HepG2 (cell line): Measurements from ENCODE around the gene IGLL1. TPM values are rescaled to one million over a fixed set of nuclear protein-coding genes. Genes with fewer than 3 reads are reported as not detected.

ENCODE experiments used
- EEA1 ChIP-seq: sonication (generic); formaldehyde crosslinking; IDR thresholded peaks from 2 replicates; pipeline ENCODE4 v1.5.1; 2020; ENCODE audit warnings: mild to moderate bottlenecking, missing genetic modification reagents, borderline replicate concordance
- FOXA1 ChIP-seq, 2 experiments: fragments of 450-650 bp in 1 of 2; sonication (generic) in 1 of 2; formaldehyde crosslinking in 1 of 2; IDR thresholded peaks; 2 replicates each; pipeline versions ENCODE4 v1.4.0 to v1.6.1; 2016 to 2020; ENCODE audit warnings: missing genetic modification reagents in 1 of 2
- FOXK2 ChIP-seq: fragments of 450-650 bp; IDR thresholded peaks from 2 replicates; pipeline ENCODE4 v1.6.1; 2016
- LCORL ChIP-seq, 2 experiments: fragments of 450-650 bp in 1 of 2; sonication (generic) in 1 of 2; formaldehyde crosslinking in 1 of 2; IDR thresholded peaks; 2 replicates each; pipeline versions ENCODE4 v1.5.0 to v1.6.1; 2017 to 2020; ENCODE audit warnings: antibody characterized with exemption in 1 of 2, missing genetic modification reagents in 1 of 2
- MAFG ChIP-seq: sonication (generic); formaldehyde crosslinking; IDR thresholded peaks from 2 replicates; pipeline ENCODE4 v1.5.1; 2020; ENCODE audit warnings: mild to moderate bottlenecking, missing genetic modification reagents
- MAFK ChIP-seq, 2 experiments: IDR thresholded peaks in 1 of 2; conservative IDR thresholded peaks in 1 of 2; 2 replicates each; pipeline ENCODE4 v1.6.1; 2011; ENCODE audit warnings: improper control_type of control experiment in 2 of 2, low read length in 2 of 2
- MXD3 ChIP-seq: IDR thresholded peaks from 2 replicates; pipeline ENCODE4 v1.6.1; 2016; ENCODE audit warnings: mild to moderate bottlenecking, missing biosample characterization, missing genetic modification reagents
- PHF5A ChIP-seq: IDR thresholded peaks from one replicate; pipeline ENCODE4 v1.6.1; 2018; ENCODE audit warnings: low read depth, missing genetic modification reagents; ENCODE audit not compliant: unreplicated experiment
- PRMT3 ChIP-seq: sonication (generic); formaldehyde crosslinking; IDR thresholded peaks from 2 replicates; pipeline ENCODE4 v1.8.1; 2022; ENCODE audit warnings: low read depth, mild to moderate bottlenecking, moderate library complexity, missing genetic modification reagents, borderline replicate concordance
- PRPF4 ChIP-seq: fragments of 200-400 bp; formaldehyde crosslinking; IDR thresholded peaks from 2 replicates; pipeline ENCODE4 v1.6.1; 2016; ENCODE audit warnings: low read length, low read depth; ENCODE audit not compliant: poor library complexity, severe bottlenecking
- SPEN ChIP-seq: sonication (generic); formaldehyde crosslinking; IDR thresholded peaks from 2 replicates; pipeline ENCODE4 v1.5.1; 2020; ENCODE audit warnings: low read depth, mild to moderate bottlenecking, missing genetic modification reagents
- SSRP1 ChIP-seq: IDR thresholded peaks from 2 replicates; pipeline ENCODE4 v1.6.1; 2016; ENCODE audit warnings: control low read depth
- SYNCRIP ChIP-seq: fragments of 200-400 bp; formaldehyde crosslinking; IDR thresholded peaks from 2 replicates; pipeline ENCODE4 v1.6.1; 2018; ENCODE audit warnings: mild to moderate bottlenecking, low read depth, low read length; ENCODE audit not compliant: insufficient read depth
- XRCC5 ChIP-seq: fragments of 200-400 bp; formaldehyde crosslinking; optimal IDR thresholded peaks from 2 replicates; pipeline ENCODE3; 2017; ENCODE audit warnings: mild to moderate bottlenecking, low read length
- YY1 ChIP-seq: IDR thresholded peaks from 2 replicates; pipeline ENCODE4 v1.6.1; 2011; ENCODE audit warnings: low read length, low read depth, moderate library complexity, mild to moderate bottlenecking; ENCODE audit not compliant: insufficient read depth, insufficient replicate concordance
- ZFX ChIP-seq: sonication (generic); formaldehyde crosslinking; IDR thresholded peaks from 2 replicates; pipeline ENCODE4 v1.4.0; 2020; ENCODE audit warnings: mild to moderate bottlenecking, low read depth, missing genetic modification reagents, moderate library complexity
- ZNF230 ChIP-seq: sonication (generic); formaldehyde crosslinking; IDR thresholded peaks from 2 replicates; pipeline ENCODE4 v1.4.0; 2020; ENCODE audit warnings: mild to moderate bottlenecking, missing genetic modification reagents
- ZNF329 ChIP-seq: sonication (generic); formaldehyde crosslinking; IDR thresholded peaks from 2 replicates; pipeline ENCODE4 v1.9.0; 2021; ENCODE audit warnings: low read depth, mild to moderate bottlenecking, missing genetic modification reagents
- ZNF549 ChIP-seq: sonication (generic); formaldehyde crosslinking; IDR thresholded peaks from 2 replicates; pipeline ENCODE4 v1.5.0; 2020; ENCODE audit warnings: missing genetic modification reagents
- ZNF687 ChIP-seq: sonication (generic); formaldehyde crosslinking; IDR thresholded peaks from 2 replicates; pipeline ENCODE4 v1.5.1; 2020; ENCODE audit warnings: mild to moderate bottlenecking, missing genetic modification reagents, moderate library complexity
- polyA plus RNA-seq, 8 experiments: library from polyadenylated mRNA; depleted of rRNA in 3 of 8; stranded (reverse) in 7 of 8; unstranded in 1 of 8; fragments of >200 nt; fragmentation: Illumina TruSeq in 4 of 8; extraction: Trizol in 4 of 8; gene quantifications; 2 replicates each; pipeline versions ENCODE4 v1.2.1 to v1.2.3, GENCODE V29; 2011 to 2016; ENCODE audit warnings: low read depth in 4 of 8, missing spikeins in 1 of 8, mixed read lengths in 1 of 8; ENCODE audit not compliant: insufficient read depth in 1 of 8
- total RNA-seq, 5 experiments: library from RNA; depleted of rRNA; stranded (reverse); fragments of >200 nt; fragmentation: Illumina TruSeq; extraction: Trizol; gene quantifications; 2 replicates each; pipeline ENCODE4 v1.2.3, GENCODE V29; 2016; ENCODE audit warnings: low read depth in 1 of 5
- TF ChIP-seq, protein P1 (sequence below): sonication (generic); formaldehyde crosslinking; IDR thresholded peaks from 2 replicates; pipeline ENCODE4 v1.4.0; 2020; ENCODE audit warnings: low read depth, missing genetic modification reagents
- TF ChIP-seq, protein P2 (sequence below): IDR thresholded peaks from 2 replicates; pipeline ENCODE4 v1.6.1; 2016; ENCODE audit warnings: control low read depth

The IGLL1 gene
- total and polyA plus RNA-seq, 2 of the 13 experiments (the other 11 are each of a cell fraction or from before 2014, with no cell fraction given) = not detected

GRCh38 chr22:23533328-23533762 lies 46.7 kb downstream of the IGLL1 start (continued):
- TF ChIP-seq, protein P1, sequence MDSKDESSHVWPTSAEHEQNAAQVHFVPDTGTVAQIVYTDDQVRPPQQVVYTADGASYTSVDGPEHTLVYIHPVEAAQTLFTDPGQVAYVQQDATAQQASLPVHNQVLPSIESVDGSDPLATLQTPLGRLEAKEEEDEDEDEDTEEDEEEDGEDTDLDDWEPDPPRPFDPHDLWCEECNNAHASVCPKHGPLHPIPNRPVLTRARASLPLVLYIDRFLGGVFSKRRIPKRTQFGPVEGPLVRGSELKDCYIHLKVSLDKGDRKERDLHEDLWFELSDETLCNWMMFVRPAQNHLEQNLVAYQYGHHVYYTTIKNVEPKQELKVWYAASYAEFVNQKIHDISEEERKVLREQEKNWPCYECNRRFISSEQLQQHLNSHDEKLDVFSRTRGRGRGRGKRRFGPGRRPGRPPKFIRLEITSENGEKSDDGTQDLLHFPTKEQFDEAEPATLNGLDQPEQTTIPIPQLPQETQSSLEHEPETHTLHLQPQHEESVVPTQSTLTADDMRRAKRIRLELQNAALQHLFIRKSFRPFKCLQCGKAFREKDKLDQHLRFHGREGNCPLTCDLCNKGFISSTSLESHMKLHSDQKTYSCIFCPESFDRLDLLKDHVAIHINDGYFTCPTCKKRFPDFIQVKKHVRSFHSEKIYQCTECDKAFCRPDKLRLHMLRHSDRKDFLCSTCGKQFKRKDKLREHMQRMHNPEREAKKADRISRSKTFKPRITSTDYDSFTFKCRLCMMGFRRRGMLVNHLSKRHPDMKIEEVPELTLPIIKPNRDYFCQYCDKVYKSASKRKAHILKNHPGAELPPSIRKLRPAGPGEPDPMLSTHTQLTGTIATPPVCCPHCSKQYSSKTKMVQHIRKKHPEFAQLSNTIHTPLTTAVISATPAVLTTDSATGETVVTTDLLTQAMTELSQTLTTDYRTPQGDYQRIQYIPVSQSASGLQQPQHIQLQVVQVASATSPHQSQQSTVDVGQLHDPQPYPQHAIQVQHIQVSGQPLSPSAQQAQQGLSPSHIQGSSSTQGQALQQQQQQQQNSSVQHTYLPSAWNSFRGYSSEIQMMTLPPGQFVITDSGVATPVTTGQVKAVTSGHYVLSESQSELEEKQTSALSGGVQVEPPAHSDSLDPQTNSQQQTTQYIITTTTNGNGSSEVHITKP (CRISPR knock-in tag) = no peak
- TF ChIP-seq SYNCRIP (no peak), PHF5A (CRISPR knock-in tag) (no peak), PRPF4 (no peak), FOXK2 (no peak), SPEN (CRISPR knock-in tag) (0 out of 2 replicates have a peak, but pooled peaks have one; percentile 9), PRMT3 (CRISPR knock-in tag) (no peak), YY1 (peak; percentile 65), SSRP1 (CRISPR knock-in tag) (no peak), ZFX (CRISPR knock-in tag) (peak; percentile 56; the same call in 1 of the 2 replicates), MAFG (CRISPR knock-in tag) (no peak), ZNF230 (CRISPR knock-in tag) (no peak), ZNF687 (CRISPR knock-in tag) (peak; percentile 83), MAFK (conservative IDR thresholded peaks at IDR 0.05 in 1 of 2, IDR thresholded peaks at IDR 0.05 in 1 of 2; ENCODE audit: low read length in 2 of 2) (no peak), ZNF549 (no peak), ZNF329 (CRISPR knock-in tag) (no peak), EEA1 (no peak), MXD3 (CRISPR knock-in tag) (no peak), FOXA1 (IDR thresholded peaks at IDR 0.05) (no peak), FOXA1 (CRISPR knock-in tag; IDR thresholded peaks at IDR 0.05) (no peak), LCORL (IDR thresholded peaks at IDR 0.05) (no peak), LCORL (CRISPR knock-in tag; IDR thresholded peaks at IDR 0.05) (no peak), XRCC5 (peak; percentile 59)
- TF ChIP-seq, protein P2, sequence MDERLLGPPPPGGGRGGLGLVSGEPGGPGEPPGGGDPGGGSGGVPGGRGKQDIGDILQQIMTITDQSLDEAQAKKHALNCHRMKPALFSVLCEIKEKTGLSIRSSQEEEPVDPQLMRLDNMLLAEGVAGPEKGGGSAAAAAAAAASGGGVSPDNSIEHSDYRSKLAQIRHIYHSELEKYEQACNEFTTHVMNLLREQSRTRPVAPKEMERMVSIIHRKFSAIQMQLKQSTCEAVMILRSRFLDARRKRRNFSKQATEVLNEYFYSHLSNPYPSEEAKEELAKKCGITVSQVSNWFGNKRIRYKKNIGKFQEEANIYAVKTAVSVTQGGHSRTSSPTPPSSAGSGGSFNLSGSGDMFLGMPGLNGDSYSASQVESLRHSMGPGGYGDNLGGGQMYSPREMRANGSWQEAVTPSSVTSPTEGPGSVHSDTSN (CRISPR knock-in tag) = no peak
